Panc1 (cell line): ENCODE data around the gene NUCB2. TPM values are rescaled to one million over a fixed set of nuclear protein-coding genes. Genes with fewer than 3 reads are reported as not detected.

Experiments used
- ATAC-seq: fragments of 200-7000 bp; cut with Tn5 transposase; 2 replicates; pipeline ENCODE4 v1.9.1; 2020; ENCODE audit warnings: mild to moderate bottlenecking, moderate library complexity
- BruUV-seq: library from RNA; stranded (reverse); fragments of 400-500 nt; replicated peaks from 2 replicates; lab custom pipeline; 2021; lab: Mats Ljungman, UMichigan
- CTCF ChIA-PET: fragments of 300-600 bp; sonication (Branson Sonifier 250); formaldehyde crosslinking; loops from one replicate; lab custom pipeline; 2022; ENCODE audit warnings: antibody characterized with exemption; lab: Charles Lee
- POLR2A ChIA-PET: fragments of 300-600 bp; sonication (Branson Sonifier 250); formaldehyde crosslinking; loops from one replicate; lab custom pipeline; 2022; ENCODE audit warnings: antibody characterized with exemption; lab: Charles Lee
- DNase-seq: peaks from one replicate; pipeline ENCODE4 v3.0.0-alpha.2; 2010; ENCODE audit warnings: low read depth, low spot score
- H3K27ac ChIP-seq: 2 replicates; pipeline ENCODE4 v1.5.1; 2011; ENCODE audit warnings: mild to moderate bottlenecking, low read length, inconsistent platforms
- H3K27me3 ChIP-seq: fragments of 200-500 bp; sonication (Bioruptor generic); 2 replicates; pipeline ENCODE4 v1.6.0; 2014; ENCODE audit warnings: low read length, inconsistent platforms; ENCODE audit not compliant: control insufficient read depth, insufficient read depth
- H3K36me3 ChIP-seq: fragments of 200-500 bp; sonication (Bioruptor generic); 2 replicates; pipeline ENCODE4 v1.5.1; 2014; ENCODE audit warnings: inconsistent platforms, mild to moderate bottlenecking, low read length, moderate library complexity; ENCODE audit not compliant: control insufficient read depth, insufficient read depth
- H3K4me1 ChIP-seq: 2 replicates; pipeline ENCODE4 v1.5.1; 2011; ENCODE audit warnings: inconsistent platforms, mild to moderate bottlenecking, low read length, moderate library complexity; ENCODE audit not compliant: control insufficient read depth, insufficient read depth
- H3K4me3 ChIP-seq, 2 experiments: 2 replicates each; pipeline ENCODE4 v1.5.1; 2011 to 2012; ENCODE audit warnings: low read depth in 2 of 2, low read length in 2 of 2, mild to moderate bottlenecking in 2 of 2, inconsistent platforms in 1 of 2, moderate library complexity in 1 of 2
- H3K9me3 ChIP-seq: fragments of 200-500 bp; sonication (Bioruptor generic); 2 replicates; pipeline ENCODE4 v1.5.1; 2014; ENCODE audit warnings: low read depth, mild to moderate bottlenecking, inconsistent platforms, low read length, moderate library complexity; ENCODE audit not compliant: control insufficient read depth, insufficient read depth
- POLR2AphosphoS5 ChIP-seq: IDR thresholded peaks from 2 replicates; pipeline ENCODE4 v1.6.1; 2012; ENCODE audit warnings: mild to moderate bottlenecking, low read depth, low read length, moderate library complexity
- SIN3A ChIP-seq: IDR thresholded peaks from 2 replicates; pipeline ENCODE4 v1.6.1; 2012; ENCODE audit warnings: low read depth, mild to moderate bottlenecking, low read length, moderate library complexity, borderline replicate concordance; ENCODE audit not compliant: insufficient read depth
- TCF7L2 ChIP-seq: IDR thresholded peaks from 2 replicates; pipeline ENCODE4 v1.6.1; 2011; ENCODE audit warnings: mild to moderate bottlenecking, low read depth, low read length, inconsistent platforms
- in situ Hi-C: cut with HindIII; loops from 2 replicates; pipeline ENCODE4 v1.10.0; 2016; ENCODE audit warnings: low sequenced_read_pairs, low pct_unique_long_range_greater_than_20kb
- intact Hi-C: fragments of 100-400 bp; cut with micrococcal nuclease; formaldehyde crosslinking; loops from one replicate; pipeline ENCODE4 v1.10.0; 2022; ENCODE audit not compliant: unreplicated experiment
- total RNA-seq: library from RNA; stranded (reverse); gene quantifications from one replicate; pipeline ENCODE4 v1.2.1, GENCODE V29; 2021; ENCODE audit not compliant: unreplicated experiment
- TF ChIP-seq, protein P1 (sequence below): fragments of 450-650 bp; IDR thresholded peaks from 2 replicates; pipeline ENCODE4 v1.5.1; 2017; ENCODE audit warnings: mild to moderate bottlenecking
- TF ChIP-seq, protein P2 (sequence below), 2 experiments: IDR thresholded peaks; 2 replicates each; pipeline ENCODE4 v1.6.1; 2011 to 2012; ENCODE audit warnings: low read depth in 2 of 2, control low read depth in 1 of 2, low read length in 1 of 2, mild to moderate bottlenecking in 1 of 2, moderate library complexity in 1 of 2; ENCODE audit not compliant: insufficient read depth in 1 of 2

NUCB2 gene
- total RNA-seq, 1 experiment from 2014 or later: 62.2 TPM

DNA sequence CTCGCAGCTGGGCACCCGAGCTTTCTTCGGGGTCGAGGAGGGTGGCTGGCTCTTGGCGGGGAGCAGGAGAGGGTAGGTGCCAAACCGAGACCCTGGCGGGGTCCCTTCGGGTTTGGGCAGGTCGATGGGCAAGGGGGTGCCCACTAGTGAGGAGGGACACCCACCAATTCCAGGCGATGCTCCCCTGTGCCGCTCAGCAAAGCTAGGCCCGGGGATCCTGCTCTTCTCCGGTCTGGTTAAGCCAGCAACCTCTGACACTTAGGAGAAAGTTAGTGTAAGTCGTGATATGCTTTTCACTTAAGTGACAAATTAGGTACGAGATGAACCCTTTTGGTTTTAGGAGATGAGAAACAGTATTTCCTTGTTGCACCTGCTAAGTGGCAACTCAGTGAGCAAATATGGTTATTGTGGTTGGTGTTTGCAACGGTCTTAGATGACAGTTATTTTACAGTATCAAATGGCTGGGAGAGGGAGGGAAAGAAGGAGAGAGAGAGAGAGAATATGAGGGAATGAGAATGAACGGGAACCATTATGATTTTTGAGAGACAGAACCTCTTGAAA, 565 bp downstream of the NUCB2 start:
- Histone ChIP-seq H3K4me1 (peaks cover 17% of the 10 kb centered on the region), H3K27me3 (no peaks in the 10 kb centered on the region), H3K4me3 (peak overlapping the region; percentile 74 to 84), H3K9me3 (no peaks in the 10 kb centered on the region), H3K27ac (peak overlapping the region; percentile 85), H3K36me3 (no peaks in the 10 kb centered on the region; the same call in 1 of the 2 replicates)
- in situ Hi-C loops (no loop called here), intact Hi-C loops (loop anchor here (5.0 kb wide), 1 partner anchor 75 kb away; the partner anchor contains the start of gene NCR3LG1)
- DNase-seq (no peak), ATAC-seq (peak; percentile 41)
- TF ChIP-seq, protein P1, sequence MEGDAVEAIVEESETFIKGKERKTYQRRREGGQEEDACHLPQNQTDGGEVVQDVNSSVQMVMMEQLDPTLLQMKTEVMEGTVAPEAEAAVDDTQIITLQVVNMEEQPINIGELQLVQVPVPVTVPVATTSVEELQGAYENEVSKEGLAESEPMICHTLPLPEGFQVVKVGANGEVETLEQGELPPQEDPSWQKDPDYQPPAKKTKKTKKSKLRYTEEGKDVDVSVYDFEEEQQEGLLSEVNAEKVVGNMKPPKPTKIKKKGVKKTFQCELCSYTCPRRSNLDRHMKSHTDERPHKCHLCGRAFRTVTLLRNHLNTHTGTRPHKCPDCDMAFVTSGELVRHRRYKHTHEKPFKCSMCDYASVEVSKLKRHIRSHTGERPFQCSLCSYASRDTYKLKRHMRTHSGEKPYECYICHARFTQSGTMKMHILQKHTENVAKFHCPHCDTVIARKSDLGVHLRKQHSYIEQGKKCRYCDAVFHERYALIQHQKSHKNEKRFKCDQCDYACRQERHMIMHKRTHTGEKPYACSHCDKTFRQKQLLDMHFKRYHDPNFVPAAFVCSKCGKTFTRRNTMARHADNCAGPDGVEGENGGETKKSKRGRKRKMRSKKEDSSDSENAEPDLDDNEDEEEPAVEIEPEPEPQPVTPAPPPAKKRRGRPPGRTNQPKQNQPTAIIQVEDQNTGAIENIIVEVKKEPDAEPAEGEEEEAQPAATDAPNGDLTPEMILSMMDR: no peak
- TF ChIP-seq, protein P2, sequence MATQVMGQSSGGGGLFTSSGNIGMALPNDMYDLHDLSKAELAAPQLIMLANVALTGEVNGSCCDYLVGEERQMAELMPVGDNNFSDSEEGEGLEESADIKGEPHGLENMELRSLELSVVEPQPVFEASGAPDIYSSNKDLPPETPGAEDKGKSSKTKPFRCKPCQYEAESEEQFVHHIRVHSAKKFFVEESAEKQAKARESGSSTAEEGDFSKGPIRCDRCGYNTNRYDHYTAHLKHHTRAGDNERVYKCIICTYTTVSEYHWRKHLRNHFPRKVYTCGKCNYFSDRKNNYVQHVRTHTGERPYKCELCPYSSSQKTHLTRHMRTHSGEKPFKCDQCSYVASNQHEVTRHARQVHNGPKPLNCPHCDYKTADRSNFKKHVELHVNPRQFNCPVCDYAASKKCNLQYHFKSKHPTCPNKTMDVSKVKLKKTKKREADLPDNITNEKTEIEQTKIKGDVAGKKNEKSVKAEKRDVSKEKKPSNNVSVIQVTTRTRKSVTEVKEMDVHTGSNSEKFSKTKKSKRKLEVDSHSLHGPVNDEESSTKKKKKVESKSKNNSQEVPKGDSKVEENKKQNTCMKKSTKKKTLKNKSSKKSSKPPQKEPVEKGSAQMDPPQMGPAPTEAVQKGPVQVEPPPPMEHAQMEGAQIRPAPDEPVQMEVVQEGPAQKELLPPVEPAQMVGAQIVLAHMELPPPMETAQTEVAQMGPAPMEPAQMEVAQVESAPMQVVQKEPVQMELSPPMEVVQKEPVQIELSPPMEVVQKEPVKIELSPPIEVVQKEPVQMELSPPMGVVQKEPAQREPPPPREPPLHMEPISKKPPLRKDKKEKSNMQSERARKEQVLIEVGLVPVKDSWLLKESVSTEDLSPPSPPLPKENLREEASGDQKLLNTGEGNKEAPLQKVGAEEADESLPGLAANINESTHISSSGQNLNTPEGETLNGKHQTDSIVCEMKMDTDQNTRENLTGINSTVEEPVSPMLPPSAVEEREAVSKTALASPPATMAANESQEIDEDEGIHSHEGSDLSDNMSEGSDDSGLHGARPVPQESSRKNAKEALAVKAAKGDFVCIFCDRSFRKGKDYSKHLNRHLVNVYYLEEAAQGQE (IDR thresholded peaks at IDR 0.05; ENCODE audit: insufficient read depth in 1 of 2, low read depth in 2 of 2, low read length in 1 of 2): no peak
- TF ChIP-seq SIN3A: no peak
- TF ChIP-seq TCF7L2: no peak
- TF ChIP-seq POLR2AphosphoS5: no peak
- ChIA-PET POLR2A (interaction anchor here (0.5 to 0.6 kb wide), 2 partner anchors 20 to 51 kb away, joined by 4 to 6 read pairs; no protein-coding TSS in a partner anchor), CTCF (interaction anchor here (0.5 to 1.6 kb wide), 3 partner anchors 47 to 287 kb away, joined by 3 to 9 read pairs (median 4); no protein-coding TSS in a partner anchor)
- BruUV-seq: no TSS peak

DNA sequence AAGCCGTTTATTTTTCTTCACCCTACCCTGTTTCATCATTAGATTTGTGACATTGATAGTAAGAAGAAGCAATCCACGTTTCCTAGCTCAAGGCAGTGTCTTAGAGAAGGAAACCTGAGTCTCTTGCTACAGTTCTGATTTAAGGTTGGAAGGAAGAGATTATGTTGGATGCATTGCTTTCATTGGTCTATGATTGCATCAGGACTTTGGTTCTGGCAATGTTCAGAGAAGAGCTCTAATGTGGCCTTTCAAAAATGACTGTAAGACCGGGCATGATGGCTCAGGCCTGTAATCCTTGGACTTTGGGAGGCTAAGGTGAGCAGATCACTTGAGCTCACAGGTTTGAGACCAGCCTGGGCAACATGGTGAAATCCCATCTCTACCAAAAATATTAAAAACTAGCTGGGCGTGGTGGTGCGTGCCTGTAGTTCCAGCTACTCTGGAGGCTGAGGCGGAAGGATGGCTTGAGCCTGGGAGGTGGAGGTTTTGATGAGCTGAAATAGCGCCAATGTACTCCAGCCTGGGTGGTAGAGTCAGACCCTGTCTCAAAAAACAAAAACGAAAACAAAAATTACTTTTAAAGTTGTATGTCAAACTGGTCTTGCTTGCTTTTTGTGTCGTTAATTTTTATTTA, 4.1 kb downstream of the NUCB2 start:
- peak overlapping the region; percentile 32; the same call in 1 of the 2 replicates for H3K27ac ChIP-seq
- intact Hi-C loops (no loop called here), in situ Hi-C loops (no loop called here)
- no TSS peak for BruUV-seq
- H3K27me3 ChIP-seq: no peaks in the 10 kb centered on the region
- ChIA-PET POLR2A (interaction anchor here (0.6 kb wide), 1 partner anchor 111 kb away, joined by 3 read pairs; no protein-coding TSS in a partner anchor), CTCF (no interaction called here)
- no peaks in the 10 kb centered on the region; the same call in 1 of the 2 replicates for H3K36me3 ChIP-seq
- DNase-seq: no peak
- H3K9me3 ChIP-seq: no peaks in the 10 kb centered on the region
- ATAC-seq: no peak
- TF ChIP-seq, protein P1: no peak
- TF ChIP-seq, protein P2 (IDR thresholded peaks at IDR 0.05; ENCODE audit: insufficient read depth in 1 of 2, low read depth in 2 of 2, low read length in 1 of 2): no peak
- TF ChIP-seq TCF7L2 (no peak), POLR2AphosphoS5 (no peak), SIN3A (no peak)
- peaks cover 12% of the 10 kb centered on the region for H3K4me1 ChIP-seq
- no peak overlapping the region for H3K4me3 ChIP-seq
